GM10248 (cell line): Measurements from ENCODE around the gene OST4.

Source experiments
- CTCF ChIA-PET: fragments of 300-600 bp; sonication (Branson Sonifier 250); formaldehyde crosslinking; extraction: SDS; loops from one replicate; lab custom pipeline; 2021; ENCODE audit warnings: antibody characterized with exemption; lab: Yijun Ruan, JAX
- POLR2A ChIA-PET: fragments of 350-650 bp; sonication (Branson Sonifier 250); formaldehyde crosslinking; extraction: SDS; loops from one replicate; lab custom pipeline; 2020; ENCODE audit warnings: antibody characterized with exemption; lab: Yijun Ruan, JAX
- DNase-seq: peaks from one replicate; pipeline ENCODE4 v3.0.0; 2012; ENCODE audit errors: extremely low spot score
- TF ChIP-seq, protein P1 (sequence below): IDR thresholded peaks from 2 replicates; pipeline ENCODE4 v1.5.1; 2012; ENCODE audit warnings: mild to moderate bottlenecking, low read depth; ENCODE audit errors: extremely low read depth, missing control alignments, control extremely low read depth

The OST4 gene

DNA sequence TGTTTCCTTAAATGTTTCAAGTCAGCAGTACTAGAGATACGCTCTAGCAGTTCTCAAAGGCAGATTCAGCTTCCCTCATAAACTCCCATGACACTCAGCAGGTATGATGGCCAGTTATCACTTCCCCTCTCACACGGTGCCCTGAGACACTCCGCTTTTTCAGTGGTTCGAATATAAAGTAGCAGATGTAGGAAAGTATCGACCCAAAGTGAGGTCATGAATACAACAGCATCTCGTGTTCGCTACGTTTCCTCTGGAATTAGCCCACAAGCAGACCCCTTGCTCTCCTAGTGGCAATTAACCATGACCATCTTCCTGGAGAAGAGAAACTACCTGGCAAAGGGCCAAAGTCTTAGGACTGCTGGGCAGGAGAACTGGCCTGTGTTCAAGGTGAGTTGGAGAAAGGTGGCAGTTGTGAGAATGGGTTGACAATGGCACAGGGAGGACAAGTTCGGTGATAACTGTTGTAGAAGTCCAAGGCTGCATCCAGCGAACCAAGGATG, 29.2 kb downstream of the OST4 start:
- TF ChIP-seq, protein P1, sequence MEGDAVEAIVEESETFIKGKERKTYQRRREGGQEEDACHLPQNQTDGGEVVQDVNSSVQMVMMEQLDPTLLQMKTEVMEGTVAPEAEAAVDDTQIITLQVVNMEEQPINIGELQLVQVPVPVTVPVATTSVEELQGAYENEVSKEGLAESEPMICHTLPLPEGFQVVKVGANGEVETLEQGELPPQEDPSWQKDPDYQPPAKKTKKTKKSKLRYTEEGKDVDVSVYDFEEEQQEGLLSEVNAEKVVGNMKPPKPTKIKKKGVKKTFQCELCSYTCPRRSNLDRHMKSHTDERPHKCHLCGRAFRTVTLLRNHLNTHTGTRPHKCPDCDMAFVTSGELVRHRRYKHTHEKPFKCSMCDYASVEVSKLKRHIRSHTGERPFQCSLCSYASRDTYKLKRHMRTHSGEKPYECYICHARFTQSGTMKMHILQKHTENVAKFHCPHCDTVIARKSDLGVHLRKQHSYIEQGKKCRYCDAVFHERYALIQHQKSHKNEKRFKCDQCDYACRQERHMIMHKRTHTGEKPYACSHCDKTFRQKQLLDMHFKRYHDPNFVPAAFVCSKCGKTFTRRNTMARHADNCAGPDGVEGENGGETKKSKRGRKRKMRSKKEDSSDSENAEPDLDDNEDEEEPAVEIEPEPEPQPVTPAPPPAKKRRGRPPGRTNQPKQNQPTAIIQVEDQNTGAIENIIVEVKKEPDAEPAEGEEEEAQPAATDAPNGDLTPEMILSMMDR, result no peak
- POLR2A ChIA-PET, result interaction anchor here (1.0 to 4.0 kb wide), 2 partner anchors 8 to 9 kb away, joined by 3 to 30 read pairs; partner anchors contain the start of gene AGBL5
- DNase-seq, result peak; percentile 67
- CTCF ChIA-PET, result interaction anchor here (0.6 to 1.6 kb wide), 5 partner anchors 8 to 128 kb away, joined by 3 to 5 read pairs (median 3); partner anchors contain the start of gene KHK

DNA sequence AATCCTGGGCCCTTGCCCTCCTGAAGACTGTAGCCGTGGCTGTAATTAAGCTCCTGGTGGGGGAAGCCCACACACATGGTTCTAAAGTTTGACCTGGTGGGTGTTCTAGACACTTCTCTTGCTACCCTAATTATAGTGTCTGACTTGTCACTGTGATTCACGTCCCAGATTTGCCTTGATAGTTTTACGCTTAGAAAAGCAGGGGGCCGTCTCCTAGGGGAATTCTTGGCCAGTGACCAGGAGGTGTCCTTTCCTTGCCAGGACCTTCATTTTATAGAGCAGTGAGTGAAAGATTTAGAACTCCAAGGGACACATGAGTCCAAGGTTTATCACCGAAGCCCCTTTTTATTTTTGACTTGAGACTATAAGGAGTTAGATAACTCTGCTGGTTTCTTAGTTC, 29.7 kb downstream of the OST4 start:
- peak; percentile 40 for DNase-seq
- CTCF ChIA-PET, result interaction anchor here (0.6 to 1.6 kb wide), 6 partner anchors 9 to 129 kb away, joined by 3 to 5 read pairs (median 3); partner anchors contain the start of gene KHK
- POLR2A ChIA-PET, result interaction anchor here (1.0 to 4.0 kb wide), 2 partner anchors 8 kb away, joined by 3 to 30 read pairs; partner anchors contain the start of gene AGBL5
- TF ChIP-seq, protein P1, result no peak

DNA sequence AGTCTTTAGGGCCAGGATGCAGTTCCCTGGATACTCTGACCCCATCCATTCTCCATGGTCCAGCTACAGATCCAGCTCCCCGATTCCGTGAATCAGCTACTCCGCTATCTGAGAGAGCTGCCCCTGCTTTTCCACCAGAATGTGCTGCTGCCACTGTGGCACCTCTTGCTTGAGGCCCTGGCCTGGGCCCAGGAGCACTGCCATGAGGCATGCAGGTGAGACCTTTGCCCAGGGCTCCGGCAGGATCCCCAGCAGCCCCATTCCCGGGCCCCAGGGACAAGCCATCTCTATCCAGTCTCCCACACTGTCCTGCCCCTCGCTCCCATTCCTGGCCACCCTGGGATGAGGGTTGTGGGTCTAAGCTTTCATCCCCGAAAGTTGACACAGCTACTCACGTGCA, 31.2 kb downstream of the OST4 start:
- no peak for DNase-seq
- TF ChIP-seq, protein P1, result no peak
- CTCF ChIA-PET, result interaction anchor here (1.1 to 1.6 kb wide), 5 partner anchors 42 to 80 kb away, joined by 3 to 5 read pairs (median 3); partner anchors contain the start of gene KHK
- POLR2A ChIA-PET, result interaction anchor here (0.6 to 4.0 kb wide), 2 partner anchors 10 to 34 kb away, joined by 3 to 30 read pairs; partner anchors contain the start of gene AGBL5

DNA sequence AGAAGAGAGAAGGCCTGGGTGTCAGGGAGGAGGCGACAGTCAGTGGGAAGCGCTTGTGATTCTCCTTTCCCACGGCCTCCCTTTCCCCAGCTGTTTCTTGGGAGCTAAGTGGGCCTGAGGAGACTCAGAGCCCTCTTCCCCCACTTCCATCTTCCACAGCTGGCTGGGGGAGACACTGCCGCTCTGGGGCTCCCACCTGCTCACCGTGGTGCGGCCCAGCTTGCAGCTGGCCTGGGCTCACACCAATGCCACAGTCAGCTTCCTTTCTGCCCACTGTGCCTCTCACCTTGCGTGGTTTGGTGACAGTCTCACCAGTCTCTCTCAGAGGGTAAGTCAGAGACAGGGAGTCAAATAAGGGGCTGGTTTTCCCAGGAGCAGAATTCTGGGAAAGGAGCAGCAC, 31.6 kb downstream of the OST4 start:
- TF ChIP-seq, protein P1, result no peak
- no peak for DNase-seq
- ChIA-PET POLR2A (interaction anchor here (0.6 to 4.0 kb wide), 2 partner anchors 10 to 35 kb away, joined by 3 to 30 read pairs; partner anchors contain the start of gene AGBL5), CTCF (interaction anchor here (1.1 to 7.2 kb wide), 3 partner anchors 9 to 47 kb away, joined by 3 to 66 read pairs (median 4); partner anchors contain the start of genes AGBL5 and KHK)

DNA sequence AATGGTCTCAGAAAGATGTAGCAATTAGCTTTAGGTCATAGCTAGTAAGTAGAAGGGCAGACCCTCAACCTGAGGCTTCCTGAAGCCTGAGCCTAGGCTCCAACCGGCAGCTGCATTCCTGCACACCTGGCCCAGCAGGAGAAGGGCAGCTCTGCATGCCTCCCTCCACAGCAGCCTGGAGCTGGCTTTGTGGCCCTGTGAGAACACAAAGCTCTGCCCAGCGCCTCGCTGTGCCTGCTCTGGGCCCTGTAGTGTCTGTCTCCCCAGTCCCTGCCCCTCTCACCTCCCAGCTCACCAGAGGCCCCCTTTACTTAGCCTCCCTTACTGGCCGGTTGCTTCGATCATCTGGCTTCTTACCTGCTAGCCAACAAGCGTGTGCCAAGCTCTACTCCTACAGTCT, 32.0 kb downstream of the OST4 start:
- CTCF ChIA-PET, result interaction anchor here (1.1 to 7.2 kb wide), 3 partner anchors 9 to 47 kb away, joined by 3 to 66 read pairs (median 4); partner anchors contain the start of genes AGBL5 and KHK
- POLR2A ChIA-PET, result interaction anchor here (4.0 kb wide), 1 partner anchor 11 kb away, joined by 30 read pairs; the partner anchor contains the start of gene AGBL5

More for the DNA sequence above, 32.0 kb downstream of the OST4 start:
- TF ChIP-seq, protein P1, result no peak
- DNase-seq, result no peak
